Ovary (tissue), 9 donors: ENCODE measurements around the gene AIDA. TPM values are rescaled to one million over a fixed set of nuclear protein-coding genes. Genes with fewer than 3 reads are reported as not detected.
A peak's percentile ranks its signal among the peaks of the same experiment; 100 is the strongest.

Source experiments
- DNase-seq, 5 donors: peaks; one replicate each; pipeline ENCODE4 v3.0.0-alpha.2; 2019 to 2020
- H3K27ac ChIP-seq, 2 donors: fragments of 200-600 bp; one replicate each; pipeline versions ENCODE4 v1.5.1 to v1.8.0; 2019 to 2022
- H3K27me3 ChIP-seq: fragments of 200-600 bp; one replicate; pipeline ENCODE4 v1.8.0; 2022
- H3K36me3 ChIP-seq: fragments of 200-600 bp; sonication (generic); one replicate; pipeline ENCODE4 v1.5.1; 2019
- H3K4me1 ChIP-seq: one replicate; pipeline ENCODE4 v1.8.1; 2013; ENCODE audit warnings: mild to moderate bottlenecking, moderate library complexity; ENCODE audit not compliant: insufficient read depth
- H3K4me3 ChIP-seq: fragments of 200-600 bp; sonication (generic); one replicate; pipeline ENCODE4 v1.5.1; 2017
- H3K9me3 ChIP-seq, 2 donors: fragments of 200-600 bp in 1 of 2; sonication (generic) in 1 of 2; one replicate each; pipeline versions ENCODE4 v1.5.1 to v1.8.1; 2013 to 2019; ENCODE audit warnings: mild to moderate bottlenecking in 1 of 2, moderate library complexity in 1 of 2
- EP300 ChIP-seq: sonication (generic); formaldehyde crosslinking; IDR thresholded peaks from one replicate; pipeline ENCODE4 v1.6.1; 2017; ENCODE audit warnings: antibody characterized with exemption
- POLR2A ChIP-seq: fragments of 450-650 bp; IDR thresholded peaks from one replicate; pipeline ENCODE4 v1.6.1; 2017; ENCODE audit warnings: antibody characterized with exemption, mild to moderate bottlenecking, moderate library complexity
- WGBS, 3 donors: extraction: QIAGEN DNeasy Blood & Tissue Kit in 1 of 3; methylation state at CpG; one replicate each; pipeline versions ENCODE4 v1.1.5 to v1.1.7; 2013 to 2017; 5-methylcytosine and 5-hydroxymethylcytosine counted together
- intact Hi-C, 4 donors: fragments of 100-400 bp; cut with DNase I; formaldehyde crosslinking; loops; one replicate each; pipeline versions ENCODE4 v1.11.0 to v1.15.1; 2022 to 2023
- polyA plus RNA-seq, 2 donors: library from polyadenylated mRNA; stranded (reverse); fragments of 200-250 nt in 1 of 2; fragments of 350-450 nt in 1 of 2; fragmentation: Illumina TruSeq in 1 of 2; extraction: RNeasy Lipid Tissue Mini Kit (QIAGEN cat#74804) in 1 of 2; gene quantifications; one replicate each; pipeline ENCODE4 v1.2.3, GENCODE V29; 2013 to 2014
- total RNA-seq, 7 donors: library from RNA; depleted of rRNA in 2 of 7; stranded (reverse); fragments of >200 nt in 2 of 7; fragmentation: NEBNext Ultra II Directional in 3 of 7; extraction: Animal tissue kit (Norgen Biotek cat#: 25700) in 3 of 7; gene quantifications; one replicate each; pipeline versions ENCODE4 v1.1.0 to v1.2.4, GENCODE V29; 2016 to 2023
- TF ChIP-seq, protein P1 (sequence below), 3 donors: fragments of 450-650 bp in 2 of 3; fragments of 200-600 bp in 1 of 3; IDR thresholded peaks; one replicate each; pipeline versions ENCODE4 v1.5.1 to v1.8.0; 2016 to 2022; ENCODE audit warnings: antibody characterized with exemption in 3 of 3, mild to moderate bottlenecking in 1 of 3
- donor health status: DM: no; HTN: no; CAD: no; lungs with moderate emphysema.
- donor health status: DM: no; HTN: no; CAD: no.
- donor health status: Bipolar disorder and iron deficiency.
- donor health status: DM: yes; HTN: yes; CAD: no.
- donor health status: DM: no; HTN: no; CAD: no.
- donor health status: DM: yes; HTN: yes; CAD: no.

Gene AIDA
- total and polyA plus RNA-seq, 9 donors: 28.8 to 67.2 (median 54.8) TPM

GRCh38 chr1:222713091-222713961 lies 1.0 kb upstream of the AIDA start:
- TF ChIP-seq POLR2A (peak; percentile 26), EP300 (no peak)
- WGBS, 3 donors: 0 to 1% (median 0%) methylated on average over 39 of the region's 39 CpGs
- Histone ChIP-seq H3K4me1 (peaks cover 7% of the 10 kb centered on the region), H3K9me3 (no peaks in the 10 kb centered on the region), H3K27ac (peak overlapping the region; percentile 92 to 97), H3K4me3 (peak overlapping the region; percentile 87), H3K36me3 (no peaks in the 10 kb centered on the region), H3K27me3 (no peaks in the 10 kb centered on the region)
- intact Hi-C loops: no loop called here
- peak; percentile 90 to 95 (median 92) for DNase-seq

- Histone ChIP-seq H3K27ac (peak overlapping the region; percentile 92 to 97), H3K27me3 (no peaks in the 10 kb centered on the region), H3K4me3 (peak overlapping the region; percentile 87), H3K9me3 (no peaks in the 10 kb centered on the region), H3K4me1 (peaks cover 8% of the 10 kb centered on the region), H3K36me3 (no peaks in the 10 kb centered on the region)
- 0 to 1% (median 1%) methylated on average over 42 of the region's 42 CpGs for WGBS, 3 donors
- peak; percentile 47 to 64 (median 57) for DNase-seq
- TF ChIP-seq, protein P1, sequence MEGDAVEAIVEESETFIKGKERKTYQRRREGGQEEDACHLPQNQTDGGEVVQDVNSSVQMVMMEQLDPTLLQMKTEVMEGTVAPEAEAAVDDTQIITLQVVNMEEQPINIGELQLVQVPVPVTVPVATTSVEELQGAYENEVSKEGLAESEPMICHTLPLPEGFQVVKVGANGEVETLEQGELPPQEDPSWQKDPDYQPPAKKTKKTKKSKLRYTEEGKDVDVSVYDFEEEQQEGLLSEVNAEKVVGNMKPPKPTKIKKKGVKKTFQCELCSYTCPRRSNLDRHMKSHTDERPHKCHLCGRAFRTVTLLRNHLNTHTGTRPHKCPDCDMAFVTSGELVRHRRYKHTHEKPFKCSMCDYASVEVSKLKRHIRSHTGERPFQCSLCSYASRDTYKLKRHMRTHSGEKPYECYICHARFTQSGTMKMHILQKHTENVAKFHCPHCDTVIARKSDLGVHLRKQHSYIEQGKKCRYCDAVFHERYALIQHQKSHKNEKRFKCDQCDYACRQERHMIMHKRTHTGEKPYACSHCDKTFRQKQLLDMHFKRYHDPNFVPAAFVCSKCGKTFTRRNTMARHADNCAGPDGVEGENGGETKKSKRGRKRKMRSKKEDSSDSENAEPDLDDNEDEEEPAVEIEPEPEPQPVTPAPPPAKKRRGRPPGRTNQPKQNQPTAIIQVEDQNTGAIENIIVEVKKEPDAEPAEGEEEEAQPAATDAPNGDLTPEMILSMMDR (IDR thresholded peaks at IDR 0.05): no peak
- TF ChIP-seq POLR2A (no peak), EP300 (no peak)
- intact Hi-C loops: no loop called here
Observed at GRCh38 chr1:222711319-222712252, 705 bp downstream of the AIDA start.

GRCh38 chr1:222709700-222710153 lies 2.6 kb downstream of the AIDA start:
- intact Hi-C loops: no loop called here
- Histone ChIP-seq H3K9me3 (no peaks in the 10 kb centered on the region), H3K27me3 (no peaks in the 10 kb centered on the region), H3K36me3 (no peaks in the 10 kb centered on the region), H3K27ac (no peak overlapping the region), H3K4me3 (no peak overlapping the region), H3K4me1 (peaks cover 8% of the 10 kb centered on the region)
- no peak for DNase-seq
- WGBS, 3 donors: 73 to 80% (median 76%) methylated on average over 5 of the region's 5 CpGs
- TF ChIP-seq EP300 (no peak), POLR2A (no peak)
- TF ChIP-seq, protein P1 (IDR thresholded peaks at IDR 0.05): no peak

DNA sequence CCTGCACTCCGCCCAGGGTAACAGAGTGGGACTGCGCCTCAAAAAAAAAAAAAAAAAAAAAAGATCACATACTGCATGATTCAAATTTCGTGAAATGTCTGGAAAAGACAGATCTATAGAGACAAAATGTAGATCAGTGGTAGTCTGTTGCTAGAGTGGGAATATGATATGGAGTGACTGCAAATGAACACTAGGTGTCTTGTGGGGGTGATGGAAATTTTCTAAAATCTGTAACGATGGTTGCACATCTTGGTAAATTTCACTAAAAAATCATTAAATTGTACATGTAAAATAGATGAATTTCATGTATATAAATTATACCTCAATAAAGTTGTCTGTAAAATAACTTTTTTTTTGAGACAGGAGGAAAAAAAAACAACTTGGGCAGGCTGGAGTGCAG lies 5.5 kb downstream of the AIDA start:
- no peak for DNase-seq
- Histone ChIP-seq H3K27ac (no peak overlapping the region), H3K9me3 (no peaks in the 10 kb centered on the region), H3K4me3 (no peak overlapping the region), H3K27me3 (no peaks in the 10 kb centered on the region), H3K4me1 (peaks cover 6% of the 10 kb centered on the region), H3K36me3 (no peaks in the 10 kb centered on the region)
- intact Hi-C loops: no loop called here
- no peak for TF ChIP-seq EP300
- TF ChIP-seq POLR2A: no peak
- TF ChIP-seq, protein P1 (IDR thresholded peaks at IDR 0.05): no peak
- 71 to 95% (median 72%) methylated on average over 4 of the region's 4 CpGs for WGBS, 3 donors
